SK-N-MC (cell line): ENCODE results near the gene NCEH1.

Source experiments
- EZH2 ChIP-seq: fragments of 200-600 bp; sonication (generic); IDR thresholded peaks from one replicate; pipeline ENCODE4 v1.6.1; 2017; ENCODE audit warnings: antibody characterized with exemption
- POLR2AphosphoS5 ChIP-seq: IDR thresholded peaks from 2 replicates; pipeline ENCODE4 v1.6.1; 2012; ENCODE audit warnings: mild to moderate bottlenecking, low read depth, low read length, borderline replicate concordance

DNA sequence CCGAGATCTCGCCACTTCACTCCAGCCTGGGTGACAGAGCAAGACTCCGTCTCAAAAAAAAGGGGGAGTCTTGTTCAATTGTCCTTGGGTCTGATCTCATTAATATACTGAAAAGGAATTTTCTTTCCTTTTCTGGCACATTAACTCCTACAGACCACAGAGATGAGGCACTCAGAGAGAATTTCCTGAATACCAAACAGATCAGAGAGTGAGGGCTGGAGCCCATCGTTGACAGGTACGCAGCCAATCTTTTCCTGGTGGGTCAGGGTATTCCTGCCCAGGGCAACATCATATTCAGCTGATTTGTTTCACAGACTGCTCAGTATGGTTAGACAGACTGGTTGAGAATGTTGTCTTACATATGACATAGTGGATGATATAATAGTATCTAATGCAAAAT lies 104.8 kb downstream of the NCEH1 start:
- TF ChIP-seq POLR2AphosphoS5 (no peak), EZH2 (no peak)
